Activated CD4-positive, alpha-beta T cell treated with anti-CD3 and anti-CD28 coated beads, Interleukin-2, amount 10 ng/mL, durations not matched to agents 7 days and 5 days (primary cell): ENCODE measurements around the gene CDH11. TPM values are rescaled to one million over a fixed set of nuclear protein-coding genes. Genes with fewer than 3 reads are reported as not detected.

Source experiments
- CTCF ChIA-PET: fragments of 350-600 bp; sonication (Branson Sonifier 250); formaldehyde crosslinking; loops from one replicate; lab custom pipeline; 2021; ENCODE audit warnings: antibody characterized with exemption; lab: Charles Lee
- POLR2A ChIA-PET: fragments of 350-600 bp; sonication (Branson Sonifier 250); formaldehyde crosslinking; loops from one replicate; lab custom pipeline; 2021; ENCODE audit warnings: antibody characterized with exemption; lab: Charles Lee
- DNase-seq: peaks from one replicate; pipeline ENCODE4 v3.0.0-alpha.2; 2020
- H3K27ac Mint-ChIP-seq: one replicate; pipeline ENCODE4 v1.8.0; 2021; ENCODE audit warnings: mild to moderate bottlenecking, moderate library complexity, mixed read lengths
- H3K27me3 Mint-ChIP-seq: one replicate; pipeline ENCODE4 v1.8.0; 2021; ENCODE audit warnings: mixed read lengths
- H3K36me3 Mint-ChIP-seq: one replicate; pipeline ENCODE4 v1.8.0; 2021; ENCODE audit warnings: low read depth, mixed read lengths
- H3K4me1 Mint-ChIP-seq: one replicate; pipeline ENCODE4 v1.8.0; 2021; ENCODE audit warnings: mixed read lengths
- H3K4me3 Mint-ChIP-seq: one replicate; pipeline ENCODE4 v1.8.0; 2021; ENCODE audit warnings: mild to moderate bottlenecking, moderate library complexity, mixed read lengths
- H3K9me3 Mint-ChIP-seq: one replicate; pipeline ENCODE4 v1.8.0; 2021; ENCODE audit warnings: mixed read lengths
- total RNA-seq, 2 experiments: library from RNA; stranded (reverse); gene quantifications; one replicate each; pipeline ENCODE4 v1.2.3, GENCODE V29; 2021

CDH11 gene
- total RNA-seq, result not detected

GRCh38 chr16:65121870-65122723, at the start of gene CDH11:
Gene CDH11 (minus strand): TSS chr16:65122063. CDS start chr16:65004869, 117,194 bp downstream.
- Mint-ChIP-seq H3K27ac (no peak within 1 kb of the TSS), H3K27me3 (peaks cover 41% of the 10 kb centered on the region), H3K4me1 (no peaks in the 10 kb centered on the region), H3K4me3 (no peak within 1 kb of the TSS), H3K9me3 (no peaks in the 10 kb centered on the region), H3K36me3 (no peaks in the 10 kb centered on the region)
- no peak for DNase-seq
- CTCF ChIA-PET, result no interaction called here
- POLR2A ChIA-PET, result no interaction called here

GRCh38 chr16:65154321-65154720, 32.5 kb upstream of the CDH11 start:
- no peaks in the 10 kb centered on the region for H3K4me1 Mint-ChIP-seq
- H3K4me3 Mint-ChIP-seq, result no peak overlapping the region
- POLR2A ChIA-PET, result no interaction called here
- no peak for DNase-seq
- H3K27ac Mint-ChIP-seq, result no peak overlapping the region
- H3K9me3 Mint-ChIP-seq, result no peaks in the 10 kb centered on the region
- CTCF ChIA-PET, result no interaction called here
- no peaks in the 10 kb centered on the region for H3K27me3 Mint-ChIP-seq
- no peaks in the 10 kb centered on the region for H3K36me3 Mint-ChIP-seq

- H3K4me3 Mint-ChIP-seq, result no peak overlapping the region
- H3K9me3 Mint-ChIP-seq, result no peaks in the 10 kb centered on the region
- no peak for DNase-seq
- ChIA-PET POLR2A (no interaction called here), CTCF (no interaction called here)
- no peak overlapping the region for H3K27ac Mint-ChIP-seq
- no peaks in the 10 kb centered on the region for H3K36me3 Mint-ChIP-seq
- H3K27me3 Mint-ChIP-seq, result no peaks in the 10 kb centered on the region
- no peaks in the 10 kb centered on the region for H3K4me1 Mint-ChIP-seq
These were observed 31.7 kb upstream of the CDH11 start for GRCh38 chr16:65153365-65154105.

- no peak overlapping the region for H3K4me3 Mint-ChIP-seq
- ChIA-PET CTCF (no interaction called here), POLR2A (no interaction called here)
- H3K36me3 Mint-ChIP-seq, result no peaks in the 10 kb centered on the region
- H3K27me3 Mint-ChIP-seq, result no peaks in the 10 kb centered on the region
- H3K9me3 Mint-ChIP-seq, result no peaks in the 10 kb centered on the region
- DNase-seq, result no peak
- H3K4me1 Mint-ChIP-seq, result no peaks in the 10 kb centered on the region
- H3K27ac Mint-ChIP-seq, result no peak overlapping the region
These were observed 26.9 kb upstream of the CDH11 start for GRCh38 chr16:65148804-65149203.

- Mint-ChIP-seq H3K4me3 (no peak overlapping the region), H3K9me3 (no peaks in the 10 kb centered on the region), H3K4me1 (no peaks in the 10 kb centered on the region), H3K27ac (no peak overlapping the region), H3K27me3 (no peaks in the 10 kb centered on the region), H3K36me3 (no peaks in the 10 kb centered on the region)
- ChIA-PET CTCF (no interaction called here), POLR2A (no interaction called here)
- no peak for DNase-seq
These were observed 20.4 kb upstream of the CDH11 start for GRCh38 chr16:65142276-65142675.

GRCh38 chr16:65136681-65137080, 14.8 kb upstream of the CDH11 start:
- ChIA-PET CTCF (no interaction called here), POLR2A (no interaction called here)
- Mint-ChIP-seq H3K9me3 (no peaks in the 10 kb centered on the region), H3K27ac (no peak overlapping the region), H3K4me3 (no peak overlapping the region), H3K27me3 (no peaks in the 10 kb centered on the region), H3K36me3 (no peaks in the 10 kb centered on the region), H3K4me1 (no peaks in the 10 kb centered on the region)
- no peak for DNase-seq

GRCh38 chr16:65126845-65127624, 5.2 kb upstream of the CDH11 start:
- DNase-seq, result no peak
- ChIA-PET POLR2A (no interaction called here), CTCF (no interaction called here)
- peaks cover 20% of the 10 kb centered on the region for H3K27me3 Mint-ChIP-seq
- H3K4me3 Mint-ChIP-seq, result no peak overlapping the region
- H3K9me3 Mint-ChIP-seq, result no peaks in the 10 kb centered on the region
- no peaks in the 10 kb centered on the region for H3K4me1 Mint-ChIP-seq
- H3K27ac Mint-ChIP-seq, result no peak overlapping the region
- no peaks in the 10 kb centered on the region for H3K36me3 Mint-ChIP-seq

GRCh38 chr16:65125871-65126270, 4.0 kb upstream of the CDH11 start:
- DNase-seq, result no peak
- Mint-ChIP-seq H3K9me3 (no peaks in the 10 kb centered on the region), H3K27ac (no peak overlapping the region), H3K27me3 (peaks cover 24% of the 10 kb centered on the region), H3K4me3 (no peak overlapping the region), H3K36me3 (no peaks in the 10 kb centered on the region), H3K4me1 (no peaks in the 10 kb centered on the region)
- CTCF ChIA-PET, result no interaction called here
- POLR2A ChIA-PET, result no interaction called here

- no peaks in the 10 kb centered on the region for H3K36me3 Mint-ChIP-seq
- DNase-seq, result no peak
- H3K27ac Mint-ChIP-seq, result no peak overlapping the region
- H3K27me3 Mint-ChIP-seq, result peaks cover 27% of the 10 kb centered on the region
- no peaks in the 10 kb centered on the region for H3K9me3 Mint-ChIP-seq
- ChIA-PET POLR2A (no interaction called here), CTCF (no interaction called here)
- no peak overlapping the region for H3K4me3 Mint-ChIP-seq
- no peaks in the 10 kb centered on the region for H3K4me1 Mint-ChIP-seq
These were observed 3.5 kb upstream of the CDH11 start for GRCh38 chr16:65125322-65125721.

GRCh38 chr16:65124596-65124995, 2.7 kb upstream of the CDH11 start:
- no peak for DNase-seq
- no peaks in the 10 kb centered on the region for H3K36me3 Mint-ChIP-seq
- H3K27ac Mint-ChIP-seq, result no peak overlapping the region
- H3K4me3 Mint-ChIP-seq, result no peak overlapping the region
- no peaks in the 10 kb centered on the region for H3K4me1 Mint-ChIP-seq
- peaks cover 33% of the 10 kb centered on the region for H3K27me3 Mint-ChIP-seq
- ChIA-PET CTCF (no interaction called here), POLR2A (no interaction called here)
- H3K9me3 Mint-ChIP-seq, result no peaks in the 10 kb centered on the region

- CTCF ChIA-PET, result no interaction called here
- Mint-ChIP-seq H3K27me3 (peaks cover 36% of the 10 kb centered on the region), H3K27ac (no peak overlapping the region), H3K4me1 (no peaks in the 10 kb centered on the region), H3K4me3 (no peak overlapping the region), H3K9me3 (no peaks in the 10 kb centered on the region), H3K36me3 (no peaks in the 10 kb centered on the region)
- POLR2A ChIA-PET, result no interaction called here
- DNase-seq, result no peak
These were observed 2.3 kb upstream of the CDH11 start for GRCh38 chr16:65124212-65124548.

GRCh38 chr16:65123396-65124211, 1.7 kb upstream of the CDH11 start:
- DNase-seq, result no peak
- Mint-ChIP-seq H3K36me3 (no peaks in the 10 kb centered on the region), H3K27ac (no peak overlapping the region), H3K4me1 (no peaks in the 10 kb centered on the region), H3K9me3 (no peaks in the 10 kb centered on the region), H3K27me3 (peaks cover 38% of the 10 kb centered on the region), H3K4me3 (no peak overlapping the region)
- POLR2A ChIA-PET, result no interaction called here
- CTCF ChIA-PET, result no interaction called here
